Activated T-helper 9 cell treated with anti-CD3 and anti-CD28 coated beads, Interleukin-2, amount 50 U/mL, for 16 hours (primary cell): Measurements from ENCODE around the gene OR6C1.
"Not testable (repeated sequence)": the region's sequence is repeated elsewhere in the genome, so short reads cannot be mapped to it uniquely, and the experiment has no call there.

ENCODE experiments used
- DNase-seq: peaks from one replicate; pipeline ENCODE4 v3.0.0-alpha.2; 2020; ENCODE audit warnings: low read depth

Gene OR6C1

DNA sequence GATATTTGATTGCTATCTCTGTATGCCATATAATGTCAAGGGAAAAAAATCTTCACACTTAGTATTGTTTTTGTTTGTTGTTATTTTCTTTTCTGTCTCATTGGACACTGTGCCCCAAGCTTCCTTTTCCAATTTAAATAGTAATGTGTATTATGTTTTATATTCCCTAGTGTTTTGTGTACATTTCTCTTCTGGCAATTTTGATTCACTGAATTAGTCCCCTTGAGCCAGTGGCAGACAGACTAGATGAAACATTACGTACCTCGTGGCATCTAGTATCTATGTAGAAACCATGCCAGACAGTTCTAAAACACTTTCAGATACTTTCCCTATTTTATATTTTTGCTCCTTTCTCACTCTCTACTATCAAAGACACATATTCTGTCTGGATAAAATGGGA, at the start of gene OR6C1:
Gene OR6C1, plus strand, starts transcription at position 301 of the 400 bp plus-strand sequence. CDS start 6,257 bp downstream, outside the sequence.
- no peak for DNase-seq

DNA sequence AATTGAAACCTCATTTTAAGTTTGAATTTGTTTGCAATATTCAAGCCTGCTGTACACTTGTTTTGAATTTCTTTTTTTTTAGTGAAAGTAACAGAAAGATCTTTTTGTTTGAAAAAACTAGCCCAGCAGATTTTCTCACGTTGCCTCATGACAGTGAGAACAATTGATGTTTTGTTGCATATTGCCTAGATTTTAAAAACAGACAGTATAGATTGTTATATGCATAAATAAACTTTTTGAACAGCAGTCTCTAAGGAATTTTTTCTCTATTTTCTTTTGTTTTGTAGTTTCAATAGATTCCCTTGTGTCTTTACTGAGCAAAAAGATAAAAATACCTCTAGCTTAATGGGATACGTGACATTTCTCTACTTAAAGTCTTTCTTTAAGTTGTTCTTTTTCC, 33.2 kb upstream of the OR6C1 start:
- no peak for DNase-seq

DNA sequence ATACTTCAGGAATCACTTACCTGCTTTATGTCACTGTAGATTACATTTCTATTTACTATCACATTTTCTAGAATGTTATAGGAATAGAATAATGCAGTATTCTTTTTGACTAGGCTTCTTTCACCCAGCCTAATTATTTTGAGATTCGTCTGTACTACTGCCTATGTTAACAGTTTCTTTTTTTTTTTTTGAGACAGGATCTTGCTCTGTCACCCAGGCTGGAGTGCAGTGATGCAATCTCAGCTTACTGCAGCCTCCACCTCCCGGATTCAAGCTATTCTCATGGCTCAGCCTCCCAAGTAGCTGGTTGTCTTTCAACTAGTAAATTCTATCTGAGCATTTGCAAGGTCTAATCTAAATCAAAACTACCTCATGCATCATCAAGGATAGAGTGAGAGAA, 24.1 kb upstream of the OR6C1 start:
- no peak for DNase-seq

DNA sequence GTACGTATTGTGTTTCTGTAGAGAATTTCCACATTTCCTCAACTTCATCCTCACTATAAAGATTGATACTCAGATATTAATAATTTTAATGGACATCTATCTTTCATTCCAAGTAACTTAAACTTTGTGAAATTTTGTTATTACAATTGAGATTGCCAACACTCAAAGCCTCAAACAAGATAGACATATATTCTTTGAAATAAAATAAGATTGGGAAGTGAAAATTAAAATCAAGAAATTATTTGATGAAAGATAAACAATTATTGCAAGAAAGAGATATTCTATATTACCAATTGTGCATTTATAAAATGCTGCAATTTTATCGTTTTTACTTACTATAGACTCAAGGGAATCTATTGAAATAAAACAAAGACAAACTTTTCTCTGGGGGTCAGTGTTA, 17.7 kb upstream of the OR6C1 start, which contains the start of gene OR6C6:
Gene OR6C6, minus strand, starts transcription at position 101 of the 400 bp plus-strand sequence. CDS start 1,337 bp downstream, outside the sequence.
- DNase-seq, result no peak

DNA sequence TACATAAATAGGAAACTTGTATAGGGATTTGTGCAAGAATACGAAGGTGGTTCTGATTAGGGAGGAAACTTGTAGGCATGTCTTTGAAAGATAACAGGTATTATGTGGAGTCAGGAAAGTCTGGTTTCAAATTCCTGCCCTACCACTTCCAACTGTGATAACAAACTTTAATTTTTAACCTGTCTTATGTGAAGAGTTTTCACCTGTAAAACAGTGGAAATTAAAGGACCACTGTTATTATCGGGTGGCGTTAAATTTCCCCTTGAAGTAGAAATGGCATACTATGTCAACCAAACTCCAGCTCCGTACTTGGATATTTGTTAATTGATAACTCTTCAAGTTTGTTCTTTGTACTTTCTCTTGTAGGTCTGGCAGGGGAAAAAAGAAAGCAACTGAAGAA, 6.1 kb downstream of the OR6C1 start:
- DNase-seq, result no peak

DNA sequence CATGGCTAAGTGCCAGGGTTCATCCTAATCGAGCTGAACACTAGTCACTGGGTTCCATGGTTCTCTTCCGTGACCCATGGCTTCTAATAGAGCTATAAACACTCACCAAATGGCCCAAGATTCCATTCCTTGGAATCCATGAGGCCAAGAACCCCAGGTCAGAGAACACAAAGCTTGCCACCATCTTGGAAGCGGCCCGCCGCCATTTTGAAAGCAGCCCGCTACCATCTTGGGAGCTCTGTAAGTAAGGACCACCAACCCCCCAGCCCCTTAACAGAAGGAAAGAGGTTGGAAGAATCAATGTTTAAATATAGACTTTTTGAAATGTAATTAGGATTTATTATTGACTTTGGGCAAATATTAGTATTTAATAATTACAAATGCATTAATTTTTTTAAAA, 11.7 kb downstream of the OR6C1 start:
- DNase-seq, result not testable (repeated sequence)

DNA sequence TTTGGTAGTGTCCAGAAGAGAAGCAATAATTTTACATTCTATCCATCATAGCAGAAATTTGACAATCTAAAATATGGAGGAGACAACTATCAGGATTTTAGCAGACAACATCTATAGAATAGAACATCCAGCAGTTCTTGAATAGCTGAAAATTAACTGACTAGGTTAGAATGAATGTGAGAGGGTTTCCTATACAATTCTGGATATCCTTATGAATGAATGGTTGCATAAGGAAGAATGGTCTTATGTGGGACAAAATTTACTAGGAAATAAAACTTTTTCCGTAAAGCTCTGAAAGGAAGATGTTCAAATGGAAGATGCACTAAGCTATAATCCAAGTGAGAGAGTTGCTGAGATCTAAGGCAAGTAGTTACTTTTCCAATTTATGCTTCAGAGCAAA, 16.3 kb downstream of the OR6C1 start, which contains the start of gene OR6C3:
Gene OR6C3, plus strand, starts transcription at position 301 of the 400 bp plus-strand sequence. CDS start 955 bp downstream, outside the sequence.
- DNase-seq, result no peak

DNA sequence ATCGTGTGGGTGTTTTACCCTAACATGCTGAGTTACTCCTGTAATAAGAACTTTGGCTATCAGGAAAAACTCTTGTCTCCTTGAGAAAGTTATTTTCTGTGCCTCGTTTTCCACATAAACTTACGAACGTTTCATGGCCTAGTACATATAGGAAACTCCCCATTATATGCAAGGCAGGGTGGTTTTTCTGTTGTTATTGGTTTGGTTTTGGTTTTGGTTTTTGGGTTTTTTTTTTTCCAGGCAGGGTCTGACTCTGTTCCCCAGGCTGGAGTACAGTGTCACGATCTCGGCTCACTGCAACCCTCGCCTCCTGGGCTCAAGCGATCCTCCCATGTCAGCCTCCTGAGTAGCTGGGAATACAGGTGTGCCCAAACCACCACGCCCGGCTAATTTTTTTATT, 21.9 kb downstream of the OR6C1 start:
- no peak for DNase-seq

DNA sequence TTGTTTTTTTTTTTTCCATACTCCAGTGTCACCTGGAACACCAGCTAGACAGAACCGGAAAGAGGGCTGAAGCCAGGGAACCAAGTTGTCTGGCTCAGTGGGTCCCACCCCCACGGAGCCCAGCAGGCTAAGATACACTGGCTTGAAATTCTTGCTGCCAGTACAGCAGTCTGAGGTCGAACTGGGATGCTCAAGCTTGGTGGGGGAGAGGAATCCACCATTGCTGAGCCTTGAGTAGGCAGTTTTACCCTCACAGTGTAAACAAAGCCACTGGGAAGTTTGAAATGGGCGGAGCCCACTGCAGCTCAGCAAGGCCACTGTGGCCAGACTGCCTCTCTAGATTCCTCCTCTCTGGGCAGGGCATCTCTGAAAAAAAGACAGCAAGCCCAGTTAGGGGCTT, 41.2 kb downstream of the OR6C1 start:
- not testable (repeated sequence) for DNase-seq

DNA sequence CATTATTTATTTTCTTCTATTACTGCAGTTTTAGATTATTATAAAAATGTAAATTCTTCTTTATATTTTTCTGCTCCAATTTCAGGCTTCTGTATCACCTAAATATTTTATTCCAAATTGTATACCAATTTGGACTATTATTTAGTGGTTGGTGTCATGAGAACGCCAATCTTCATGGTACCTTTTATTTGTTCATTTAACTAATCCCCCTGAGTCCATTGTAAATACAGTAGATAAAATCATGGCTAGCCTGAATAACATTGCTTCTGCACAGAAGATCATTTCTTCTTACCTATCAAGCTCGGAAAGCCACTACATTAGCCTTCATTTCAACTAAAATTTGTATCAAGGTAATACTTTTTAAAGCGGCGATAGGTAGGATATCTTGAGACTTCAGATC, 48.5 kb downstream of the OR6C1 start, which contains the start of gene OR6C75:
Gene OR6C75, plus strand, starts transcription at position 301 of the 400 bp plus-strand sequence. CDS start 2,136 bp downstream, outside the sequence.
- DNase-seq, result no peak

DNA sequence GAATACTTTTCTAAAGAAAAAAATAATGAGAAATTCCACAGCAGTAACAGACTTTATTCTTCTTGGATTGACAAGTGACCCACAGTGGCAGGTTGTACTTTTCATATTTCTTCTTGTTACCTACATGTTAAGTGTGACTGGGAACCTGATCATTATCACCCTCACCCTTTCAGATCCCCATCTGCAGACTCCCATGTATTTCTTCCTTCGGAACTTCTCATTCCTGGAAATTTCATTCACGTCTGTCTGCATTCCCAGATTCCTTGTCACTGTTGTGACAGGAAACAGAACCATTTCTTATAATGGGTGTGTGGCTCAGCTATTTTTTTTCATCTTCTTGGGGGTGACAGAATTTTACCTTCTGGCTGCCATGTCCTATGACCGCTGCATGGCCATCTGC, 50.9 kb downstream of the OR6C1 start:
- no peak for DNase-seq
